MM.1S (cell line): ENCODE data around the gene HTATSF1.

Experiments
- EZH2phosphoT487 ChIP-seq: fragments of 300-600 bp; sonication (generic); IDR thresholded peaks from 2 replicates; pipeline ENCODE4 v1.6.1; 2018; ENCODE audit warnings: antibody characterized with exemption, low read length
- TF ChIP-seq, protein P1 (sequence below): fragments of 300-600 bp; sonication (generic); IDR thresholded peaks from 2 replicates; pipeline ENCODE4 v1.5.1; 2016; ENCODE audit warnings: antibody characterized with exemption, low read length, mixed read lengths

GRCh38 chrX:136488706-136489105 is 8.7 kb upstream of the HTATSF1 start:
- TF ChIP-seq EZH2phosphoT487, result no peak
- TF ChIP-seq, protein P1, sequence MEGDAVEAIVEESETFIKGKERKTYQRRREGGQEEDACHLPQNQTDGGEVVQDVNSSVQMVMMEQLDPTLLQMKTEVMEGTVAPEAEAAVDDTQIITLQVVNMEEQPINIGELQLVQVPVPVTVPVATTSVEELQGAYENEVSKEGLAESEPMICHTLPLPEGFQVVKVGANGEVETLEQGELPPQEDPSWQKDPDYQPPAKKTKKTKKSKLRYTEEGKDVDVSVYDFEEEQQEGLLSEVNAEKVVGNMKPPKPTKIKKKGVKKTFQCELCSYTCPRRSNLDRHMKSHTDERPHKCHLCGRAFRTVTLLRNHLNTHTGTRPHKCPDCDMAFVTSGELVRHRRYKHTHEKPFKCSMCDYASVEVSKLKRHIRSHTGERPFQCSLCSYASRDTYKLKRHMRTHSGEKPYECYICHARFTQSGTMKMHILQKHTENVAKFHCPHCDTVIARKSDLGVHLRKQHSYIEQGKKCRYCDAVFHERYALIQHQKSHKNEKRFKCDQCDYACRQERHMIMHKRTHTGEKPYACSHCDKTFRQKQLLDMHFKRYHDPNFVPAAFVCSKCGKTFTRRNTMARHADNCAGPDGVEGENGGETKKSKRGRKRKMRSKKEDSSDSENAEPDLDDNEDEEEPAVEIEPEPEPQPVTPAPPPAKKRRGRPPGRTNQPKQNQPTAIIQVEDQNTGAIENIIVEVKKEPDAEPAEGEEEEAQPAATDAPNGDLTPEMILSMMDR, result no peak
